Brain microvascular endothelial cell (primary cell): ENCODE measurements around the gene MSANTD3.

Source experiments
- DNase-seq: peaks from one replicate; pipeline ENCODE4 v3.0.0-alpha.2; 2020
- H3K27ac ChIP-seq: fragments of 250-450 bp; sonication (Bioruptor Pico); 2 replicates; pipeline ENCODE4 v1.5.1; 2020; ENCODE audit warnings: mild to moderate bottlenecking, moderate library complexity
- H3K27me3 ChIP-seq: fragments of 250-450 bp; sonication (Bioruptor Pico); replicated peaks from 2 replicates; pipeline ENCODE4 v1.5.1; 2020; ENCODE audit warnings: mild to moderate bottlenecking
- H3K36me3 ChIP-seq: fragments of 250-450 bp; sonication (Bioruptor Pico); replicated peaks from 2 replicates; pipeline ENCODE4 v1.5.1; 2020; ENCODE audit warnings: mild to moderate bottlenecking
- H3K4me3 ChIP-seq: 2 replicates; pipeline ENCODE4 v1.5.1; 2011; ENCODE audit warnings: low read depth, mild to moderate bottlenecking, control low read depth, low read length, moderate library complexity
- CTCF ChIP-seq: IDR thresholded peaks from 2 replicates; pipeline ENCODE4 v1.5.1; 2011; ENCODE audit warnings: low read depth, mild to moderate bottlenecking, moderate library complexity, low read length, control low read depth, inconsistent platforms; ENCODE audit errors: missing control alignments
- in situ Hi-C: cut with HindIII; loops from 2 replicates; pipeline ENCODE4 v1.10.0; 2017; ENCODE audit warnings: low sequenced_read_pairs, low pct_ligation_motif_present

The MSANTD3 gene

DNA sequence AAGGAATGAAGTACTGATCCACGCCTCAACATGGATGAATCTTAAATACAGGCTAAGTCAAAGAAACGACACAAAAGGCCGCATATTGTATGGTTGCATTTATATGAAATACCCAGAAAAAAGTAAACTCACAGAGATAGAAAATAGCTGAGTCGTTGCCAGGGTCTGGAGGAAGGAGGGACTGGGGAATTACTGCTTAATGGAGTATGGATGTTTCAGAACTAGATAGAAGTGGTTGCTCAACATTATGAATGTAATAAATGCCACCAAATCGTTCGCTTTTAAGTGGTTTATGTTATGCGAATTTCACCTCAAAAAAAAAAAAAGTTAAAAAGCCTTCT, 784 bp upstream of the MSANTD3 start:
- no peak for TF ChIP-seq CTCF
- no peaks in the 10 kb centered on the region for H3K27me3 ChIP-seq
- H3K27ac ChIP-seq = peak overlapping the region; percentile 91
- in situ Hi-C loops = no loop called here
- H3K4me3 ChIP-seq = peak overlapping the region; percentile 58
- DNase-seq = peak; percentile 6
- H3K36me3 ChIP-seq = no peaks in the 10 kb centered on the region

DNA sequence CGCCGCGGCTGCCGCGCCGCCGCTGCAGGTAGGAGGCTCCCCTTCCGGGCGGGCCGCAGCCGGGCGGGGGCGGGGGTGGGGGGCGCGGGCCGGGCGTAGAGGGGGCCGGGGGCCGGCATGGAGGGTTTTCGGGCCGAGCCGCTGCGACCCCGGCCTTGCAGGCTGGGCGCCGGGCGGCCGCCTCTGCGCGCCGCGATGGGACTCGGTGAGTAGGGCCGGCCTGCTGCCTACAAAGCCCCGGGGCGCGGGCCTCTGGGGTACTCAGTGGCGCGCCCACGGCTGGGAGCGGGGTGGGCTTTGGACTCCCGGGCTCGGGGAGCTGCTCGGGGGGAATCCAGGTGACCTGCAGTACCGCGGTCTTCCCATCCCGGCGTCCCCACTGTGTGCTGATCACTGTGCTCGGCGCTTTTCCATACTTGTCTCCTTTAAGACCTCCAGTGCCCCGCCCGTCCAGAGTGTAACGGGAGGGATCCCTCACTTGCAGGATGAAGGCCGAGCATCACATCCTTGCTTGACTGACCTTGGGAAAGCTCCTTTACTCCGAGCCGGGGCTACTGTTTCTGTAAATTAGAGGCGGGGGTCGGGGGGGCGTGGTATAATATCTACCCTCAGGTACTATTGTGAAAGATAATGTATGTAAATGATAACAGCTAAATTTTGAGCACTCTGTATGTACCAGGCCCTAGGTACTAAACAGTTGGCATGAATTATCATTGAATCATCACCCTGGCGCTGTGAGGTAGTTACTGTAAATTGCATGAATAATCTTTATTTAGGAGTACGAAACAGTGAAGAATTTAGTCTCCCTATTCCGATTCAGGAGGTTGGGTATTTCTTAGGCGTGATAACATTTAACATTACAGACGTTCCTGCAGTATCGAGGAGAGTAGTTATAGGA, 672 bp downstream of the MSANTD3 start:
- in situ Hi-C loops = no loop called here
- no peaks in the 10 kb centered on the region for H3K36me3 ChIP-seq
- peak; percentile 56 for DNase-seq
- H3K27ac ChIP-seq = peak overlapping the region; percentile 96
- no peaks in the 10 kb centered on the region for H3K27me3 ChIP-seq
- H3K4me3 ChIP-seq = peak overlapping the region; percentile 77
- TF ChIP-seq CTCF = no peak

DNA sequence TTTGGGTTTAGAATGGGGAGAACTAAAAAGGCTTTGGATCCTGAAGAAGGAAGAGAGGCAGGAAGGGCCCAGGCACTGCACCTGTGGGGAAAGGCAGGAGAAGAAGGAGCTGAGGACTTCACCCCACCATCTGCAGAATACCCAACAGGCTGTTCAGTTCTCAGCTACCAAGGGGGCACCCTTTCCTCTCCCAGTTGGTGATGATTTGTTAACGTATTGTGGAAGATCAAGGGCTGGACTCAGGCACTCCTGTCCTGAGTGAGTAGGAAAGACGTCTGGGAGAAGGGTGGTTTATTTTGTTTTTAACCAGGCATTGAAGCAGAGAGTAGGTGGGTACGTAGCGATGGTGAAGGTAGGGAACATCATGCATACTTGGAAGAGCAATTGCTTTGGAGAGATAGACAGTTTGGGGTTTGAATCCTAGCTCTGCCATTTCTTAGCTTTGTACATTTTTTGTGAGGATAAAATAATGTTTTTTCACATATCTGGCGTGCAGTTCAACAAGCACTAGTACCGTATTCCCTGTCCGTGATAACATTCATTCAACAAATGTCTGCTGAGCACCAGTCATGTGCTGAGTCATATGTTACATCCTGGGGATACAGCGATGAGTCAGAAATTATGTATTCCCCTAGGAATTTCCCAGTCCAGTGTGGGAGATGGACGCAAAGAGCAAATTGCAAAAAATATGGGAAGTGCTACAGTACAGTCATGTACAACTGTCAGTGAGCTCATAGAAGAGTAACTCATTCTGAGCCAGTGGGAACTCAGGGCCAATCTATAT, 2.1 kb downstream of the MSANTD3 start:
- Histone ChIP-seq H3K27ac (peak overlapping the region; percentile 96), H3K36me3 (no peaks in the 10 kb centered on the region), H3K27me3 (no peaks in the 10 kb centered on the region), H3K4me3 (peak overlapping the region; percentile 77)
- in situ Hi-C loops = no loop called here
- DNase-seq = peak; percentile 98
- TF ChIP-seq CTCF = no peak

- TF ChIP-seq CTCF = no peak
- DNase-seq = no peak
- H3K27ac ChIP-seq = peak overlapping the region; percentile 96
- H3K4me3 ChIP-seq = no peak overlapping the region
- in situ Hi-C loops = no loop called here
- H3K27me3 ChIP-seq = no peaks in the 10 kb centered on the region
- no peaks in the 10 kb centered on the region for H3K36me3 ChIP-seq
Measured at GRCh38 chr9:100430286-100430940, 3.5 kb downstream of the MSANTD3 start.

DNA sequence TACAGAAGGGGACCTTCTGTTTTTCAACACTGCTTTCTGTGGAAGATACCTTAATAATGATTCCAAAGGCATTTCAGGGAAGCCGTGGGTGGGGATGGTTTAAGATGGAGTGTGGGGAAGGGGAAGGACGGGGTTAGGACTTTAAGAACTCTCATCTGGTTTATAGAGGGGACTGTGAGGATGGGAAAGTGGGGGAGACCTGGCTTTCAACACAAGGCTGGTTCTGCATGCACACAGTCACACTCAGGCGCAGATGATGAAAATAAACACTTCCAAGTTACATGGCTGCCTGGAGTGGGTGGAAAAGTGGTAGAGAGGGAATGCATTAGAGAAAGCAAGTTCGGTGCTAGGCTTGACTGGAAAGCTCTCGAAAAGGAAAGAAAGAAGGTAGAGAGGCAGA, 4.9 kb downstream of the MSANTD3 start:
- in situ Hi-C loops = no loop called here

More for the DNA sequence above, 4.9 kb downstream of the MSANTD3 start:
- no peak overlapping the region for H3K27ac ChIP-seq
- no peaks in the 10 kb centered on the region for H3K36me3 ChIP-seq
- no peak overlapping the region for H3K4me3 ChIP-seq
- no peaks in the 10 kb centered on the region for H3K27me3 ChIP-seq
- no peak for DNase-seq
- no peak for TF ChIP-seq CTCF
